D721Med (cell line): ENCODE results near the gene EAF1.

Experiments used
- DNase-seq: peaks from one replicate; pipeline ENCODE4 v3.0.0; 2011; ENCODE audit warnings: low spot score; ENCODE audit not compliant: insufficient read length
- FAIRE-seq: peaks from 2 replicates; lab custom pipeline; 2011; peaks lifted over from hg19 to GRCh38; lab: Jason Lieb, UNC
- TF ChIP-seq, protein P1 (sequence below): IDR thresholded peaks from 2 replicates; pipeline ENCODE4 v1.5.1; 2012; ENCODE audit warnings: mild to moderate bottlenecking, control low read depth; ENCODE audit not compliant: insufficient read depth; ENCODE audit errors: missing control alignments

The EAF1 gene

DNA sequence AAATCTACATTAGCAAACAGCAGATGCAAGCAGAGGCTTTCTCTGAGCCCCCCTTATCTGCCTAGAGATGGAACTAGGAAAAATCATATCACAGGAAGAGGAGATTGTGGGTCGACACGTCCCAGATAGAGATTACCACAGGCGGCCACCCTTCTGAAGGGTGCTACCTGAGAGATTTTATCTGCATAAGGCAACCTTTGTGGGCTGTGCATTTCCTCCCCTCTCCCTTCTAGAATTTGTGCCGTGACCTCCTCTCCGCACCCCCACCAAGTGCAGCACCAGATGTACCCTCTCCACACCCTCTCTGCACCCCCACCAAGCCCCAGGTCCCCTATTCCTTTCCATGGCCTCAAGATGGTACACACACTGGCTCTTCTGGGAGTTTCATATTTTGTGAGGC is 27.4 kb upstream of the EAF1 start:
- DNase-seq (no peak), FAIRE-seq (no peak)

DNA sequence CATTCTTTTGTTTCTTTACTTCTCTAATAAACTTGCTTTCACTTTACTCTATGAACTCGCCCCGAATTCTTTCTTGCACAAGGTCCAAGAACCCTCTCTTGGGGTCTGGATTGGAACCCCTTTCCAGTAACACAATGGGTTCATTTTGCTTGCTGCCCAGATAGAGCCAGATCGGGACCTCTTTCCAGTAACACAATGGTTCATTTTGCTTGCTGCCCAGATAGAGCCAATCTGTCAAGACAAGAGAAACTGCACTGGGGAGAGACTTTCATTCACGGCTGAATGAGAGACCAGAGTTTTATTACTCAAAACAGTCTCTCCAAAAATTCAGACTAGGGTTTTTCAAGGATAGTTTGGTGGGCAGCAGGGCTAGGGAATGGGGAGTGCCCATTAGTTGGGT is 25.5 kb upstream of the EAF1 start:
- TF ChIP-seq, protein P1, sequence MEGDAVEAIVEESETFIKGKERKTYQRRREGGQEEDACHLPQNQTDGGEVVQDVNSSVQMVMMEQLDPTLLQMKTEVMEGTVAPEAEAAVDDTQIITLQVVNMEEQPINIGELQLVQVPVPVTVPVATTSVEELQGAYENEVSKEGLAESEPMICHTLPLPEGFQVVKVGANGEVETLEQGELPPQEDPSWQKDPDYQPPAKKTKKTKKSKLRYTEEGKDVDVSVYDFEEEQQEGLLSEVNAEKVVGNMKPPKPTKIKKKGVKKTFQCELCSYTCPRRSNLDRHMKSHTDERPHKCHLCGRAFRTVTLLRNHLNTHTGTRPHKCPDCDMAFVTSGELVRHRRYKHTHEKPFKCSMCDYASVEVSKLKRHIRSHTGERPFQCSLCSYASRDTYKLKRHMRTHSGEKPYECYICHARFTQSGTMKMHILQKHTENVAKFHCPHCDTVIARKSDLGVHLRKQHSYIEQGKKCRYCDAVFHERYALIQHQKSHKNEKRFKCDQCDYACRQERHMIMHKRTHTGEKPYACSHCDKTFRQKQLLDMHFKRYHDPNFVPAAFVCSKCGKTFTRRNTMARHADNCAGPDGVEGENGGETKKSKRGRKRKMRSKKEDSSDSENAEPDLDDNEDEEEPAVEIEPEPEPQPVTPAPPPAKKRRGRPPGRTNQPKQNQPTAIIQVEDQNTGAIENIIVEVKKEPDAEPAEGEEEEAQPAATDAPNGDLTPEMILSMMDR, result no peak
- FAIRE-seq, result no peak
- no peak for DNase-seq

More for the DNA sequence above, 27.4 kb upstream of the EAF1 start:
- TF ChIP-seq, protein P1, result no peak

DNA sequence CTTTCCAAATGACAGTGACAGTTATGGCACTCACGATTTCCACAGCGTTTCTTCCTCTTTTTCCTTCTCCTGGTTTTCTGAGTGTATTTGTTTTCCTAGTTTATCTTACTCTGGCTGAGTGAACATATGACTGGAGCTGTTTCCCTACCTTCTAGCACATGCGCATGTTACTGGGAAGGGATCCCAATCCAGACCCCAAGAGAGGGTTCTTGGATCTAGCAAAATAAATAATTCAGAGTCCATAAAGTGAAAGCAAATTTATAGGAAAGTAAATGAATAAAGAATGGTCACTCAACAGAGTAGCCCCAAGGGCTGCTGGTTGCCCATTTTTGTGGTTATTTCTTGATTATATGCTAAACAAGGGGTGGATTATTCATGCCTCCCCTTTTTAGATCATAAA is 23.9 kb upstream of the EAF1 start:
- TF ChIP-seq, protein P1, result no peak
- DNase-seq (no peak), FAIRE-seq (no peak)

DNA sequence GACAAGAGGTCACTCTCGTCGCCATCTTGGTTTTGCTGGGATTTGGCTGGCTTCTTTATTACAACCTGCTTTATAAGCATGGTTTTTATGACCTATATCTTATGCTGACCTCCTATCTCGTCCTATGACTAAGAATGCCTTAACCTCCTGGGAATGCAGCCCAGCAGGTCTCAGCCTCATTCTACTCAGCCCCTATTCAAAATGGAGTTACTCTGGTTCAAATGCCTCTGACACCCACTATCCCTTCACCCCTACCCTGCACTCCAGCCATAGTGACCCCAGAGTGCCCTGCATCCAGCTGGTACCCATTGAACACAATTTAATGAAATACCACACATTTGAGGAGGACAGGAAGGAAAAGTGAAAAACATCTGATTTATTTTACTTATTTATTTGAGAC is 23.4 kb upstream of the EAF1 start:
- FAIRE-seq (no peak), DNase-seq (no peak)
- TF ChIP-seq, protein P1, result no peak

DNA sequence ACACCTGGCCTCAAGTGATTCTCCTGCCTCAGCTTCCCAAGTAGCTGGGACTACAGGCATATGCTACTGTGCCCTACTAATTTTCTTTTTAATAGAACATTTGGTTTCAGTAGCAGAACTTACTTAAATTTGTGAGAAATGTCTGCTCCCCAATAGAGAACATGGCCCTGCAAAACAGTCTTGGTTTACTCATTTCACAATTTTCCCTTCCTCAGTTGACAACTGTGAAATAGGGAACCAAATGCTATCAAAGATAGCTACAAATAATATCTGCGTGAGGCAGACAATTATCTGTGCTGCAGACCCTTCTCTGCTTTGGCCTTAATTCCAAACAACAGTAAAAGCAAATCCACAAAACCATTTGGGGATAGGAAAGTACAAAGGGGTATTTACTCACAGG is 22.6 kb upstream of the EAF1 start:
- no peak for DNase-seq
- FAIRE-seq, result no peak
- TF ChIP-seq, protein P1, result no peak

DNA sequence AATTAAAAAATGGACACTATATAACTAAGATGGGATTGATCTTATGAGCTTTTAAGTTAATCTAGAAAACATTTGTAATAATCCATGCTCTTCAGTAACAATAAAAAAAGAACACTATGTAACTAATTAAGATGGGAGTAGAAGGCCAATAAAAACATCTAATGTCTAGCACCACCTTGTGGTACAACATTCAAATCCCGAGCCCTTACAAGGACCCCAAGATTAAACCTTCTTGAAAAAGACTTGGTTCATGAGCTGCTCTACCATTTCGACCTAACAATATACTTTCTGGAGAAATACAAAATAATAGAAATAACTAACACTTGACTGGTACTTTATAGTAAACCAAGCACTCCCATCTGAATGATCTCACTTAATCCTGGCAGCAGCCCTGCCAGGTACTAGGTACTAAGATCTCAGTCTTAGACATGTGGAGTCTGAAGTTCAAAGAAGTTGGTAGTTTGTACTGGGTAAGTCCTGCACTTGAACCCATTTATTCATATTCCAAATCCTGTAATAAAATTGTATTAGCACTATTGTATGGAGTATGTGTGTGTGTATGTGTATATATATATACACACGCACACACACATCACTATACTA is 21.8 kb upstream of the EAF1 start:
- FAIRE-seq (no peak), DNase-seq (no peak)
- TF ChIP-seq, protein P1, result peak; percentile 66

DNA sequence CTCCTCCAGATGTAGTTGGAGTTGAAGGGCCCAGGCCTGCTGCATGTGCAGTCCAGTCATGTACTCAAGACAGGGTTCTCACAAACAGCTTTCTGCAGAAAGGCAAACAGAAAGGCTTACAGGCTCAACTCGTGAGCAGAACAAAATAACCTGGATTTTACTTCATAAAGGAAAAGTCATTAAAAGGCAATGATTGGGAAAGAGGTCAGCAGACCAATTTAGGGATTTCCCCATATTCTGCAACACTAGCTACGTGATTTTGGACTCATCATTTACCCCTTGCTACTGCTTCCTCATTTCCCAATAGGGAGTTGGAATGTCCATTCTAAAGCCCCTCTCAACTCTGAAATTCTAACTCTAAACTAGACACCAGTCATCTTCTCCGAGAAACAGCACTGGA is 18.2 kb upstream of the EAF1 start:
- no peak for DNase-seq
- FAIRE-seq, result no peak

More for the DNA sequence above, 18.2 kb upstream of the EAF1 start:
- TF ChIP-seq, protein P1, result no peak
